BLaER1 (cell line): ENCODE data around the gene RPL38.

ENCODE experiments used
- H3K27ac ChIP-seq: shearing (Covaris generic); formaldehyde crosslinking; 2 replicates; pipeline ENCODE4 v1.8.1; 2022
- H3K27me3 ChIP-seq: shearing (Covaris generic); formaldehyde crosslinking; 2 replicates; pipeline ENCODE4 v1.8.1; 2022
- H3K36me3 ChIP-seq: shearing (Covaris generic); formaldehyde crosslinking; 2 replicates; pipeline ENCODE4 v1.8.1; 2022
- H3K4me1 ChIP-seq: shearing (Covaris generic); formaldehyde crosslinking; 2 replicates; pipeline ENCODE4 v1.8.1; 2022
- H3K4me2 ChIP-seq: shearing (Covaris generic); formaldehyde crosslinking; 2 replicates; pipeline ENCODE4 v1.8.1; 2022
- H3K4me3 ChIP-seq: shearing (Covaris generic); formaldehyde crosslinking; 2 replicates; pipeline ENCODE4 v1.8.1; 2022
- H3K9ac ChIP-seq: shearing (Covaris generic); formaldehyde crosslinking; 2 replicates; pipeline ENCODE4 v1.8.1; 2022
- H3K9me3 ChIP-seq: shearing (Covaris generic); formaldehyde crosslinking; 2 replicates; pipeline ENCODE4 v1.8.1; 2022
- H4K20me1 ChIP-seq: shearing (Covaris generic); formaldehyde crosslinking; 2 replicates; pipeline ENCODE4 v1.8.1; 2022
- Cebpa-rat ChIP-seq: shearing (Covaris generic); IDR thresholded peaks from 2 replicates; pipeline ENCODE4 v1.8.1; 2022

RPL38 gene

DNA sequence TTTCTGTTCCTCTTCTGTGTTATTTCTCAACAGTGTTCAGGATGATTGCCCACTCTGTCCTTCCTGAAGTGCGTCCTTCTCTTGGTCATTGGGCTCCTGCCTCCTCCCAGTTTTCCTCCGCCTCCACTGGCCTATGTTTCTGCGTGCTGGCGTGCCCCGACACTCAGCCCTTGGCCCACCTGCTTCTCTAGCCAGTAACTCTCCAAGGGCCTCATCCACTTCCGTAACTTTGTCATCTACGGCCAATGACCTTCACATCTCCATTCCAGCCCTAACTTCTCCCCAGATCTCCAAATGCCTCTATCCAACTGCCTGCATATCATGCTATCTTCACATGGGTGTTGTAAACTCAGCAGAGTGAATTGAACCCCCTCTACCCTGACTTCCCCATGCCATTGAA is 39.6 kb upstream of the RPL38 start:
- Histone ChIP-seq H3K9ac (no peak overlapping the region), H3K4me3 (no peak overlapping the region), H3K4me1 (peaks cover 37% of the 10 kb centered on the region), H3K9me3 (0 out of 2 replicates have a peak, but pooled peaks cover 3% of the 10 kb centered on the region), H3K4me2 (no peak overlapping the region), H4K20me1 (no peaks in the 10 kb centered on the region), H3K27me3 (no peaks in the 10 kb centered on the region), H3K36me3 (no peaks in the 10 kb centered on the region), H3K27ac (no peak overlapping the region)
- TF ChIP-seq Cebpa-rat: no peak

DNA sequence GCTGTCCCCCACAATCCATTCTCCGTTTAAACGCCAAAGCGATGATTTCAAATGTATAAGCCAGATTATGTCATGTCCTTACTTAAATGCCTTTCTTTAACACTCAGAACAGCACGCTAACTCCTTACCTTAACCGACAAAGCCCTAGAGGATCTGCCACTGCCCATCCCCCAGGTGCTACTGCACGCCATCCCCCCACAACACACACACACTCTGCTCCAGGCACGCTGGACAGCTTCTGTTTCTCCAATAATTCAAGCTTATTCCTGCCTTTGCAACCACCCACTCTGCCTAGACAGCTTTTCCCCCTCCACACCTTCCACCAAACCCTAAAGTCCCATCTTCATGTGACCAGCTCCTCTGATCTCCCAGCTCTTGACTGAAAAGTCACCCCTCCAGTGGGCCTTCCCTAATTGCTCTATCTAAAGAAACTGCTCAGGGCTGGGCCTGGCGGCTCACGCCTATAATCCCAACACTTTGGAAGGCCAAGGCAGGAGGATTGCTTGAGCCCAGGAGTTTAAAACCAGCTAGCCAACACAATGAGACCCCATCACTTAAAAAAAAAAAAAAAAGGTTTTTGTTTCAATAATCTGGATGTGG is 38.9 kb upstream of the RPL38 start:
- no peaks in the 10 kb centered on the region for H3K36me3 ChIP-seq
- no peak overlapping the region for H3K4me3 ChIP-seq
- no peak overlapping the region for H3K27ac ChIP-seq
- H4K20me1 ChIP-seq: no peaks in the 10 kb centered on the region
- TF ChIP-seq Cebpa-rat: no peak
- H3K4me1 ChIP-seq: peaks cover 37% of the 10 kb centered on the region
- no peaks in the 10 kb centered on the region for H3K27me3 ChIP-seq
- no peak overlapping the region for H3K9ac ChIP-seq
- no peak overlapping the region for H3K4me2 ChIP-seq
- 0 out of 2 replicates have a peak, but pooled peaks cover 3% of the 10 kb centered on the region for H3K9me3 ChIP-seq

DNA sequence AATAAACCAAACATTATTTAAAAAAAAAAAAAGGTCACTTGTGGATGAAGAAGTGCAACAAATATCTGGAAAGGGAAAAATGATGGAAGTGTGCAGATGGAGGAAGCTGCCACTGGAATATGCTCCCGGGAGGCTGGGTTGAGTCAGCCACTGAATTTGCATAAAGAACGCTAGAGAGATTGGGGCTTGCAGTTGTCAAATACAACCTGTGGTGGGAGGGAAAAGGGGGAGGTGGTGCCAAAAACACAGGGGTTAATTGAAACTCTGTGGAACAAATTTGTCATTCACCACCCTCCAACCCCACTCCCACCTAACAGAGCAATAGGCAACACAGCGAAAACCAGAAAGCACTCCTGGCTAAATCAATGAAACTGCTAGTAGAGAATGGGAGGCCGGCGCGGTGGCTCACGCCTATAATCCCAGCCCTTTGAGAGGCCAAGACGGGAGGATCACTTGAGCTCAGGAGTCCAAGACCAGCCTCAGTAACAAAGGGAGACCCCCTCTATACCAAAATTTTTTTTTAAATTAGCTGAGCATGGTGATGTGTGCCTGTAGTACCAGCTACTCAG is 37.6 kb upstream of the RPL38 start:
- no peak for TF ChIP-seq Cebpa-rat

DNA sequence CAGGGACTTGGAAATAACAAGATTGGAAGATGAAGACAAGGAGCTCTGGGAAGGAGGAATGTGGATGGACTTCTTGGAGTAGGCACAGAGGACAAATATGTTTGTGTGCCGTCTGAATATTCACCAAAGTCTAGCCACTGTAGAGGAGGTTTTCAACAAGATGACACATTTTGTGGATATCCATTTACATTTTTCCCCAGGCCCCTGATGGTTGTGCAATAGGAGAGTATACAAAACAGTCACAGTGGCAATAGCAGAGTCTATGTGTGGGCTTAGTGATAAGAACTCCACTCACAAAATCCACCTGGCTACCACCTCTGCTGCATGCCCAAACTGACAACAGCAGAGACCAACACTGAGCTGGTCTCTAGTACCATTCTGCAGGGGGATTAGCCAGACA is 32.6 kb upstream of the RPL38 start:
- no peak overlapping the region for H3K4me2 ChIP-seq
- H3K27ac ChIP-seq: no peak overlapping the region
- no peak overlapping the region for H3K4me3 ChIP-seq
- no peaks in the 10 kb centered on the region for H3K36me3 ChIP-seq
- no peaks in the 10 kb centered on the region for H3K27me3 ChIP-seq
- H3K9me3 ChIP-seq: 0 out of 2 replicates have a peak, but pooled peaks cover 3% of the 10 kb centered on the region
- H3K9ac ChIP-seq: no peak overlapping the region
- peaks cover 14% of the 10 kb centered on the region for H3K4me1 ChIP-seq
- no peaks in the 10 kb centered on the region for H4K20me1 ChIP-seq
- TF ChIP-seq Cebpa-rat: no peak

More for the DNA sequence above, 37.6 kb upstream of the RPL38 start:
- Histone ChIP-seq H3K9me3 (0 out of 2 replicates have a peak, but pooled peaks cover 3% of the 10 kb centered on the region), H4K20me1 (no peaks in the 10 kb centered on the region), H3K9ac (no peak overlapping the region), H3K36me3 (no peaks in the 10 kb centered on the region), H3K4me1 (peaks cover 31% of the 10 kb centered on the region), H3K27me3 (no peaks in the 10 kb centered on the region), H3K4me3 (no peak overlapping the region), H3K4me2 (peak overlapping the region; percentile 28), H3K27ac (no peak overlapping the region)

DNA sequence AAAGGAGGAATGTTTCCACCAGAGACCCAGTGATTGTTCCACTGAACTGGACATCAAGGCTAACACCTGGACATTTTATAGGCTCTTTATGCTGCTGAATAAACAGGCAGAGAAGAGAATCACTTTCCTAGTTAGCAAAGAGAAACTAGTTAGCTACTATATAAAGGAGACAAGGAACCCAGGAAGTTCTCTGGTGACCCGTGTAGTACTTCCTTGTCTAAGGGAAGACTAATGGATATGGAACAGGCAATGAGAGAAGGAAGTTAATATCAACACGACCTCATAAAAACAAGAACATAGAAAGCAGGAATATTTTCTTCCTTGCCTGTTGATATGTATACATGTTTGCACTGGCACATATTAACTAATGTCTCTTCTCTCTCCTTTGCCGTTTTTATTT is 30.8 kb upstream of the RPL38 start:
- peaks cover 6% of the 10 kb centered on the region for H3K4me1 ChIP-seq
- no peak for TF ChIP-seq Cebpa-rat

DNA sequence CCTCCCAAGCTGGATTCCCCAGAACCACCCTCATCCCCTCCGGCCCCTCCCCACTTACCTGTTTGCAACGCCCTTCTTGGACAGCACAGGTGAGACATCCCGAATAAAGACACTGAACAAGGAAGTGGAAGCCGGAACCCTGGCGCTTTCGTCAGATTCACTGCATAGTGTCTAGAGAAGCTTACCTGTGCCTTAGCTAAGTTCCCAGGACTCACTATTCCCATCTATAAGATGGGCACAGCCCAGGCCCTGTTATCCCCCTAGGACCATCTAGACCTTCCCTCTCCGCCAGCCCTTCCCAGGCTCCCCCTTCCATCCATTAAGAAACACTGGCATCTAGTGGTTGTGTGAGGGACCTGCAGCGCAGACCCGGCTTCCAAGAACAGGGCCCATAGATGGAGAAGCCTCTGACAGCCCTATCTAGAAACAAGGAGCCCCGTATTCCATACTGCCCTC is 26.9 kb upstream of the RPL38 start:
- Histone ChIP-seq H3K4me1 (peaks cover 11% of the 10 kb centered on the region), H3K4me3 (no peak overlapping the region), H3K27me3 (no peaks in the 10 kb centered on the region), H3K4me2 (no peak overlapping the region), H3K36me3 (no peaks in the 10 kb centered on the region), H4K20me1 (no peaks in the 10 kb centered on the region), H3K9ac (no peak overlapping the region), H3K9me3 (no peaks in the 10 kb centered on the region), H3K27ac (no peak overlapping the region)
- TF ChIP-seq Cebpa-rat: no peak

More for the DNA sequence above, 30.8 kb upstream of the RPL38 start:
- H3K4me3 ChIP-seq: no peak overlapping the region
- H3K9ac ChIP-seq: no peak overlapping the region
- H3K27ac ChIP-seq: no peak overlapping the region
- no peak overlapping the region for H3K4me2 ChIP-seq
- no peaks in the 10 kb centered on the region for H3K36me3 ChIP-seq
- H3K9me3 ChIP-seq: no peaks in the 10 kb centered on the region
- no peaks in the 10 kb centered on the region for H4K20me1 ChIP-seq
- no peaks in the 10 kb centered on the region for H3K27me3 ChIP-seq

DNA sequence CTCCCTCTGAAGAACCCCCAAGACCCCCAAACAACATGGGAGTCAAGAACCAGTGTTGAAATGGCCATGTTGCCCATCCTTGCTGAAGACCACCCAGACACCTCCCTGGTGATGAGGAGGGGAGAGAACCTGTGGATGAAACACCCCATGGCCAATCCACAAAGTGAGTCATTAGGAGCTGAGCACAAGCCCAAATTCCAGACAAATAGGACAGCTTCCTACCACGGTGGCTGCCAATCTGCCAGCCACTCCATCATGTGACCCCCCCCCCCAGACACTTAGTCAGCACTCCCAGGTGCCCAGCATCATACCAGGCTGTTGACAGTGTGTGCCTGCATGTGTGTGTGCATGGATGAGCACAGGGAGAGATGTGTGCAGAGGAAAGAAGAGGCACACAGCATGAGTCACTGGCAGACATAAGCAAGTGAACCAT is 26.4 kb upstream of the RPL38 start:
- H3K27me3 ChIP-seq: no peaks in the 10 kb centered on the region; the same call in 1 of the 2 replicates
- H3K9ac ChIP-seq: no peak overlapping the region

DNA sequence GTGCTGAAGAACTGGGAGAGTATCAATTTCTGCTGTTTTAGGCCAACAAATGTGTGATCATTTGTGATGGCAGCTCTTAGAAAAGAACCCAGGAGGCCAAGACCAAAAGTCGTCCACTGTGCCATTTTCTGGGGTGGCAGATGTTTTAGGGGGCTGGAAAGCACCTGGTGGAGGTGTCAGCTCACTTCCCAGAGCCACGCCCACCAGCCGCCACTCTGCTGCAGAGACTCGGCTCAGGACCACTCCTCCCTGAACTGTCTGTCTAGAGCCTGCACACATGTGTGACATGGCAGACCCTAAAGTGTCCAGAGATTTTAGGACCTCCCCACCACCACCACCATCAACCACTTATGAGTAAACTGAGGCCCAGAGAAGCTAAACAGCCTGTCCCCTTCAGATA is 23.9 kb upstream of the RPL38 start:
- Histone ChIP-seq H3K27ac (no peak overlapping the region), H3K4me3 (no peak overlapping the region), H3K4me1 (peaks cover 13% of the 10 kb centered on the region), H3K9ac (no peak overlapping the region), H3K36me3 (no peaks in the 10 kb centered on the region), H3K27me3 (no peaks in the 10 kb centered on the region; the same call in 1 of the 2 replicates), H4K20me1 (no peaks in the 10 kb centered on the region), H3K9me3 (no peaks in the 10 kb centered on the region), H3K4me2 (0 out of 2 replicates have a peak overlapping the region, but pooled peaks have one; percentile 6)
- no peak for TF ChIP-seq Cebpa-rat

More for the DNA sequence above, 26.4 kb upstream of the RPL38 start:
- Histone ChIP-seq H3K4me1 (peaks cover 11% of the 10 kb centered on the region), H3K27ac (no peak overlapping the region), H3K9me3 (no peaks in the 10 kb centered on the region), H4K20me1 (no peaks in the 10 kb centered on the region), H3K36me3 (no peaks in the 10 kb centered on the region), H3K4me2 (no peak overlapping the region), H3K4me3 (no peak overlapping the region)
- TF ChIP-seq Cebpa-rat: no peak

DNA sequence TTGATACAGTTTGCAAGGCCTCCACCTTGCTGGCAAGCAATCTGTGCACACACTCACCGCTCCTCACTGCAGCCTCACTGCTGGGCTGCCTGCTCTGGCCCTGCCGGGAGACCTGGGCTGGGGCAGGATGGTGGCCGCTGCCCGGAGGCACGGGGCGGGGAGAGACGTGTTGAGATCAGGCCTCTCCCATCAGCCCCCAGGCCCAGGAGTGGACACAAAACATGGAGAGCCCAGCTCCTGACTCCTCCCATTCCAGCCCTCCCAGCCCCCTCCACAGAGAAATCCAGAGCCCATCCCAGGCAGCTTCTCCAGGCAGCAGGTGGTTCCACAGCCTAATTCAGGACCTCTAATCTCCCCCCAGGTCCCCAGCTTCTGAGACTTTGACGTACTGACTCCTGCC is 23.1 kb upstream of the RPL38 start:
- H3K9me3 ChIP-seq: no peaks in the 10 kb centered on the region
- H3K4me2 ChIP-seq: no peak overlapping the region
- H3K4me3 ChIP-seq: no peak overlapping the region
- TF ChIP-seq Cebpa-rat: no peak
- no peaks in the 10 kb centered on the region for H4K20me1 ChIP-seq
- H3K4me1 ChIP-seq: peaks cover 16% of the 10 kb centered on the region
- no peak overlapping the region for H3K9ac ChIP-seq
- H3K27ac ChIP-seq: no peak overlapping the region
- H3K27me3 ChIP-seq: no peaks in the 10 kb centered on the region; the same call in 1 of the 2 replicates
- no peaks in the 10 kb centered on the region for H3K36me3 ChIP-seq

DNA sequence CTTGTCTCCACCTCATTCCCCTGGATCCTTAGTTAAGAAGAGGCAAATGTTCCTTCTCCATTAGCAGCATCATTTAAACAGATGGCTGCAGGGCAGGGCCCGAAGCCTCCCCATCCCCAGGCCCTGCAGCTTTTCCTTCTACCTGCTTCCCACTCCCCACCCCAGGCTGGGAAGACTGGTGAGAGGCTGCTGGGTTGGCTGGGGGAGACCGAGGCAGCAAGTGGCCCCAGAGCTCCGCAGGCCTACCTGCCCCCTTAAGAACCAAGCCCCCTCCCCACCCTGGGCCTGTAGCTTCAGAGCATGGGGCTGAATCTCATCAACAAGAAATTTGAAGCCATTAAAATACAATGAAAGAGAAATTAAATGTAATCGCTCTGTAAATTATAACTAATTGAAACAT is 22.1 kb upstream of the RPL38 start:
- Histone ChIP-seq H3K27me3 (no peaks in the 10 kb centered on the region; the same call in 1 of the 2 replicates), H3K4me1 (peaks cover 23% of the 10 kb centered on the region), H3K9me3 (no peaks in the 10 kb centered on the region), H3K27ac (no peak overlapping the region), H4K20me1 (no peaks in the 10 kb centered on the region), H3K4me2 (no peak overlapping the region), H3K9ac (no peak overlapping the region), H3K36me3 (no peaks in the 10 kb centered on the region), H3K4me3 (no peak overlapping the region)
- no peak for TF ChIP-seq Cebpa-rat
